HEK293 (cell line): ENCODE results near the gene RNF32.

Source experiments
- CTCF ChIA-PET: fragments of 350-600 bp; formaldehyde crosslinking; extraction: SDS; loops from one replicate; lab custom pipeline; 2021; ENCODE audit warnings: antibody characterized with exemption; lab: Yijun Ruan, JAX
- POLR2A ChIA-PET: fragments of 300-600 bp; formaldehyde crosslinking; extraction: SDS; loops from one replicate; lab custom pipeline; 2020; ENCODE audit warnings: antibody characterized with exemption, inconsistent platforms; lab: Yijun Ruan, JAX
- H3K27ac ChIP-seq: fragments of 200-500 bp; sonication (Bioruptor generic); 2 replicates; pipeline ENCODE4 v1.5.1; 2014; ENCODE audit warnings: low read depth, low read length, control low read depth, inconsistent platforms; ENCODE audit errors: extremely low read depth
- H3K36me3 ChIP-seq, 2 experiments: fragments of 200-500 bp in 1 of 2; sonication (Bioruptor generic) in 1 of 2; 1 replicate in 1 of 2; 2 replicates in 1 of 2; pipeline ENCODE4 v1.5.1; 2014 to 2017; ENCODE audit warnings: inconsistent platforms in 2 of 2, low read length in 2 of 2; ENCODE audit not compliant: control insufficient read depth in 2 of 2, insufficient read depth in 1 of 2
- H3K4me1 ChIP-seq: fragments of 200-500 bp; sonication (Bioruptor generic); 2 replicates; pipeline ENCODE4 v1.5.1; 2014; ENCODE audit warnings: mild to moderate bottlenecking, low read length, inconsistent platforms; ENCODE audit not compliant: control insufficient read depth, insufficient read depth
- H3K4me3 ChIP-seq: 2 replicates; pipeline ENCODE4 v1.5.1; 2011; ENCODE audit warnings: low read depth, mild to moderate bottlenecking, control low read depth, low read length, moderate library complexity
- H3K9me3 ChIP-seq: fragments of 200-500 bp; sonication (Bioruptor generic); 2 replicates; pipeline ENCODE4 v1.5.1; 2014; ENCODE audit warnings: low read depth, low read length, inconsistent platforms; ENCODE audit not compliant: control insufficient read depth, insufficient read depth
- HOXC10 ChIP-seq: sonication (generic); formaldehyde crosslinking; IDR thresholded peaks from 2 replicates; pipeline ENCODE4 v1.8.1; 2023; ENCODE audit warnings: mild to moderate bottlenecking, missing genetic modification reagents
- KLF8 ChIP-seq: fragments of 450-650 bp; formaldehyde crosslinking; IDR thresholded peaks from 2 replicates; pipeline ENCODE4 v1.5.1; 2016; ENCODE audit warnings: missing biosample characterization, missing genetic modification characterization
- SALL2 ChIP-seq: fragments of 450-650 bp; formaldehyde crosslinking; IDR thresholded peaks from 2 replicates; pipeline ENCODE4 v1.5.0; 2017; ENCODE audit warnings: missing biosample characterization, mild to moderate bottlenecking, missing genetic modification characterization, borderline replicate concordance
- SP2 ChIP-seq: fragments of 450-650 bp; formaldehyde crosslinking; IDR thresholded peaks from 2 replicates; pipeline ENCODE4 v1.5.1; 2016; ENCODE audit warnings: missing biosample characterization, missing genetic modification characterization
- ZIC2 ChIP-seq: fragments of 450-650 bp; formaldehyde crosslinking; IDR thresholded peaks from 2 replicates; pipeline ENCODE4 v1.5.1; 2016; ENCODE audit warnings: missing biosample characterization, missing genetic modification characterization
- ZNF132 ChIP-seq: fragments of 450-650 bp; formaldehyde crosslinking; IDR thresholded peaks from 2 replicates; pipeline ENCODE4 v1.5.1; 2017; ENCODE audit warnings: missing biosample characterization, missing genetic modification characterization, borderline replicate concordance
- ZNF280C ChIP-seq: fragments of 450-650 bp; formaldehyde crosslinking; IDR thresholded peaks from 2 replicates; pipeline ENCODE4 v1.5.1; 2016; ENCODE audit warnings: missing biosample characterization, missing genetic modification characterization
- ZNF394 ChIP-seq: fragments of 450-650 bp; formaldehyde crosslinking; IDR thresholded peaks from 2 replicates; pipeline ENCODE4 v1.5.1; 2016; ENCODE audit warnings: missing biosample characterization, missing genetic modification characterization, mild to moderate bottlenecking, moderate library complexity, borderline replicate concordance
- ZNF404 ChIP-seq: fragments of 450-650 bp; formaldehyde crosslinking; IDR thresholded peaks from 2 replicates; pipeline ENCODE4 v1.5.1; 2017; ENCODE audit warnings: missing biosample characterization, missing genetic modification characterization
- ZNF610 ChIP-seq: fragments of 450-650 bp; formaldehyde crosslinking; IDR thresholded peaks from 2 replicates; pipeline ENCODE4 v1.5.1; 2016; ENCODE audit warnings: missing biosample characterization, missing genetic modification characterization, borderline replicate concordance
- ZNF704 ChIP-seq: fragments of 450-650 bp; formaldehyde crosslinking; IDR thresholded peaks from 2 replicates; pipeline ENCODE4 v1.5.1; 2016; ENCODE audit warnings: missing biosample characterization, missing genetic modification characterization
- ZNF76 ChIP-seq: fragments of 450-650 bp; formaldehyde crosslinking; IDR thresholded peaks from 2 replicates; pipeline ENCODE4; 2016; ENCODE audit warnings: low read depth, missing biosample characterization, missing genetic modification characterization, borderline replicate concordance
- TF ChIP-seq, protein P1 (sequence below): fragments of 450-650 bp; formaldehyde crosslinking; IDR thresholded peaks from 2 replicates; pipeline ENCODE4 v1.5.1; 2017; ENCODE audit warnings: missing biosample characterization, mild to moderate bottlenecking, missing genetic modification characterization, moderate library complexity
- TF ChIP-seq, protein P2 (sequence below): fragments of 450-650 bp; formaldehyde crosslinking; IDR thresholded peaks from 2 replicates; pipeline ENCODE4 v1.5.1; 2016; ENCODE audit warnings: missing biosample characterization, missing genetic modification characterization
- TF ChIP-seq, protein P3 (sequence below): fragments of 450-650 bp; formaldehyde crosslinking; conservative IDR thresholded peaks from 2 replicates; pipeline ENCODE4 v1.5.1; 2016; ENCODE audit warnings: low read depth, missing biosample characterization, missing genetic modification characterization

RNF32 gene

GRCh38 chr7:156659961-156660360 is 19.4 kb downstream of the RNF32 start:
- TF ChIP-seq, protein P1, sequence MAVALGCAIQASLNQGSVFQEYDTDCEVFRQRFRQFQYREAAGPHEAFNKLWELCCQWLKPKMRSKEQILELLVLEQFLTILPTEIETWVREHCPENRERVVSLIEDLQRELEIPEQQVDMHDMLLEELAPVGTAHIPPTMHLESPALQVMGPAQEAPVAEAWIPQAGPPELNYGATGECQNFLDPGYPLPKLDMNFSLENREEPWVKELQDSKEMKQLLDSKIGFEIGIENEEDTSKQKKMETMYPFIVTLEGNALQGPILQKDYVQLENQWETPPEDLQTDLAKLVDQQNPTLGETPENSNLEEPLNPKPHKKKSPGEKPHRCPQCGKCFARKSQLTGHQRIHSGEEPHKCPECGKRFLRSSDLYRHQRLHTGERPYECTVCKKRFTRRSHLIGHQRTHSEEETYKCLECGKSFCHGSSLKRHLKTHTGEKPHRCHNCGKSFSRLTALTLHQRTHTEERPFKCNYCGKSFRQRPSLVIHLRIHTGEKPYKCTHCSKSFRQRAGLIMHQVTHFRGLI (tag by site-specific recombination) = no peak
- TF ChIP-seq ZNF394 (tag by site-specific recombination) (no peak), SP2 (no peak), ZNF132 (tag by site-specific recombination) (no peak), ZNF280C (no peak), HOXC10 (no peak), ZNF610 (no peak), ZNF76 (tag by site-specific recombination) (no peak), ZIC2 (tag by site-specific recombination) (no peak), SALL2 (tag by site-specific recombination) (no peak), KLF8 (no peak)
- TF ChIP-seq, protein P2, sequence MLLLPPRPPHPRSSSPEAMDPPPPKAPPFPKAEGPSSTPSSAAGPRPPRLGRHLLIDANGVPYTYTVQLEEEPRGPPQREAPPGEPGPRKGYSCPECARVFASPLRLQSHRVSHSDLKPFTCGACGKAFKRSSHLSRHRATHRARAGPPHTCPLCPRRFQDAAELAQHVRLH (tag by site-specific recombination) = no peak
- Histone ChIP-seq H3K27ac (no peak overlapping the region), H3K4me1 (no peaks in the 10 kb centered on the region), H3K9me3 (no peaks in the 10 kb centered on the region), H3K36me3 (no peaks in the 10 kb centered on the region), H3K4me3 (no peak overlapping the region)
- CTCF ChIA-PET = interaction anchor here (0.7 kb wide), 1 partner anchor 544 kb away, joined by 3 read pairs; no protein-coding TSS in a partner anchor
- POLR2A ChIA-PET = no interaction called here

GRCh38 chr7:156661637-156662036 is 21.1 kb downstream of the RNF32 start:
- H3K9me3 ChIP-seq = no peaks in the 10 kb centered on the region
- H3K4me3 ChIP-seq = no peak overlapping the region
- H3K27ac ChIP-seq = no peak overlapping the region
- CTCF ChIA-PET = interaction anchor here (0.6 kb wide), 1 partner anchor 246 kb away, joined by 3 read pairs; no protein-coding TSS in a partner anchor
- POLR2A ChIA-PET = no interaction called here
- TF ChIP-seq, protein P3, sequence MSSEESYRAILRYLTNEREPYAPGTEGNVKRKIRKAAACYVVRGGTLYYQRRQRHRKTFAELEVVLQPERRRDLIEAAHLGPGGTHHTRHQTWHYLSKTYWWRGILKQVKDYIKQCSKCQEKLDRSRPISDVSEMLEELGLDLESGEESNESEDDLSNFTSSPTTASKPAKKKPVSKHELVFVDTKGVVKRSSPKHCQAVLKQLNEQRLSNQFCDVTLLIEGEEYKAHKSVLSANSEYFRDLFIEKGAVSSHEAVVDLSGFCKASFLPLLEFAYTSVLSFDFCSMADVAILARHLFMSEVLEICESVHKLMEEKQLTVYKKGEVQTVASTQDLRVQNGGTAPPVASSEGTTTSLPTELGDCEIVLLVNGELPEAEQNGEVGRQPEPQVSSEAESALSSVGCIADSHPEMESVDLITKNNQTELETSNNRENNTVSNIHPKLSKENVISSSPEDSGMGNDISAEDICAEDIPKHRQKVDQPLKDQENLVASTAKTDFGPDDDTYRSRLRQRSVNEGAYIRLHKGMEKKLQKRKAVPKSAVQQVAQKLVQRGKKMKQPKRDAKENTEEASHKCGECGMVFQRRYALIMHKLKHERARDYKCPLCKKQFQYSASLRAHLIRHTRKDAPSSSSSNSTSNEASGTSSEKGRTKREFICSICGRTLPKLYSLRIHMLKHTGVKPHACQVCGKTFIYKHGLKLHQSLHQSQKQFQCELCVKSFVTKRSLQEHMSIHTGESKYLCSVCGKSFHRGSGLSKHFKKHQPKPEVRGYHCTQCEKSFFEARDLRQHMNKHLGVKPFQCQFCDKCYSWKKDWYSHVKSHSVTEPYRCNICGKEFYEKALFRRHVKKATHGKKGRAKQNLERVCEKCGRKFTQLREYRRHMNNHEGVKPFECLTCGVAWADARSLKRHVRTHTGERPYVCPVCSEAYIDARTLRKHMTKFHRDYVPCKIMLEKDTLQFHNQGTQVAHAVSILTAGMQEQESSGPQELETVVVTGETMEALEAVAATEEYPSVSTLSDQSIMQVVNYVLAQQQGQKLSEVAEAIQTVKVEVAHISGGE (tag by site-specific recombination) = no peak
- TF ChIP-seq ZNF404 (tag by site-specific recombination) (no peak), ZNF704 (no peak)
- H3K36me3 ChIP-seq = no peaks in the 10 kb centered on the region
- H3K4me1 ChIP-seq = no peaks in the 10 kb centered on the region
